ENCODE results near the gene PPT2. TPM values are rescaled to one million over a fixed set of nuclear protein-coding genes. Genes with fewer than 3 reads are reported as not detected.

Gene PPT2
- total RNA-seq, 4 donors from 2014 or later: 13.0 to 26.1 (median 24.1) TPM

DNA sequence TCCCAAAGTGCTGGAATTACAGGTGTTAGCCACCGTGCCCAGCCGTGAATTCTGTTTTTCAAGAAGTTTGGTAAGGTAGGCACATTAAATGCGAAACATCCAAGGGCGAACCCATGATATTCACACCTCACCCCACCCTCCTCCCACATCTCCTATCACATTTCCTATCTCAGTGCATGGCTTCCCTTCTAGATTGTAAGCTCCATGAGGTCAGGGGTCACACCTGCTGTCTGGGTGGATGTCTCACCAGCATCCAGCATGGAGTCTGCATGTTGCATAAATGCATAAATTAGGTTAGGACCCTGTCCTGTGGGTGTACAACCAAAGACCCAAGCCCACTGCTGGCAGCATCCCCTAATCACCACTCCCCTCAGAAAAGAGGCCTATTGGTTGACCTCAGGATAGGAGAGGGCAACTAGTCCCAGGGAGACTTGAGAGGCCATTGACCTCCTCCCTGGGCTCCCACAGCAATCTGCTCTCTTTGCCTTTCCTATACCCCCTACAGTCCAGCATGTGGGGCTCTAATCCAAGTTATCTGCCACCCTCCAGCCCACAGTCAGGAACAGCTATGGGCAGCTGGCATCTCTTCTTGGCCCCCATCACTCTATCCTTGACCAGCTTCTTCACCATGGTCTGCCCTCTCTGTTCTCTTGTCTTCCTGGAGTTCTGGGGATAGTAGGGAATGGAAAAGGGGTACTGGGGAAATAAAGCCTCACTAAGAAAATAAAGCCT, 6.4 kb upstream of the PPT2 start:
- 94 to 95% methylated on average over 4 of the region's 4 CpGs for WGBS, 2 donors
- intact Hi-C loops (cut with DNase I): no loop called here
- H3K27me3 ChIP-seq: no peaks in the 10 kb centered on the region
- H3K4me3 ChIP-seq (replicated peaks in 1 of 3): no peak overlapping the region
- no peak for DNase-seq
- H3K36me3 ChIP-seq: no peaks in the 10 kb centered on the region
- TF ChIP-seq, protein P1, sequence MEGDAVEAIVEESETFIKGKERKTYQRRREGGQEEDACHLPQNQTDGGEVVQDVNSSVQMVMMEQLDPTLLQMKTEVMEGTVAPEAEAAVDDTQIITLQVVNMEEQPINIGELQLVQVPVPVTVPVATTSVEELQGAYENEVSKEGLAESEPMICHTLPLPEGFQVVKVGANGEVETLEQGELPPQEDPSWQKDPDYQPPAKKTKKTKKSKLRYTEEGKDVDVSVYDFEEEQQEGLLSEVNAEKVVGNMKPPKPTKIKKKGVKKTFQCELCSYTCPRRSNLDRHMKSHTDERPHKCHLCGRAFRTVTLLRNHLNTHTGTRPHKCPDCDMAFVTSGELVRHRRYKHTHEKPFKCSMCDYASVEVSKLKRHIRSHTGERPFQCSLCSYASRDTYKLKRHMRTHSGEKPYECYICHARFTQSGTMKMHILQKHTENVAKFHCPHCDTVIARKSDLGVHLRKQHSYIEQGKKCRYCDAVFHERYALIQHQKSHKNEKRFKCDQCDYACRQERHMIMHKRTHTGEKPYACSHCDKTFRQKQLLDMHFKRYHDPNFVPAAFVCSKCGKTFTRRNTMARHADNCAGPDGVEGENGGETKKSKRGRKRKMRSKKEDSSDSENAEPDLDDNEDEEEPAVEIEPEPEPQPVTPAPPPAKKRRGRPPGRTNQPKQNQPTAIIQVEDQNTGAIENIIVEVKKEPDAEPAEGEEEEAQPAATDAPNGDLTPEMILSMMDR (IDR thresholded peaks at IDR 0.05): no peak
- no peak for TF ChIP-seq POLR2A (IDR thresholded peaks at IDR 0.05)
- H3K27ac ChIP-seq: no peak overlapping the region
- H3K4me1 ChIP-seq: peaks cover 6 to 7% of the 10 kb centered on the region in 2 donors
- no peaks in the 10 kb centered on the region for H3K9me3 ChIP-seq

DNA sequence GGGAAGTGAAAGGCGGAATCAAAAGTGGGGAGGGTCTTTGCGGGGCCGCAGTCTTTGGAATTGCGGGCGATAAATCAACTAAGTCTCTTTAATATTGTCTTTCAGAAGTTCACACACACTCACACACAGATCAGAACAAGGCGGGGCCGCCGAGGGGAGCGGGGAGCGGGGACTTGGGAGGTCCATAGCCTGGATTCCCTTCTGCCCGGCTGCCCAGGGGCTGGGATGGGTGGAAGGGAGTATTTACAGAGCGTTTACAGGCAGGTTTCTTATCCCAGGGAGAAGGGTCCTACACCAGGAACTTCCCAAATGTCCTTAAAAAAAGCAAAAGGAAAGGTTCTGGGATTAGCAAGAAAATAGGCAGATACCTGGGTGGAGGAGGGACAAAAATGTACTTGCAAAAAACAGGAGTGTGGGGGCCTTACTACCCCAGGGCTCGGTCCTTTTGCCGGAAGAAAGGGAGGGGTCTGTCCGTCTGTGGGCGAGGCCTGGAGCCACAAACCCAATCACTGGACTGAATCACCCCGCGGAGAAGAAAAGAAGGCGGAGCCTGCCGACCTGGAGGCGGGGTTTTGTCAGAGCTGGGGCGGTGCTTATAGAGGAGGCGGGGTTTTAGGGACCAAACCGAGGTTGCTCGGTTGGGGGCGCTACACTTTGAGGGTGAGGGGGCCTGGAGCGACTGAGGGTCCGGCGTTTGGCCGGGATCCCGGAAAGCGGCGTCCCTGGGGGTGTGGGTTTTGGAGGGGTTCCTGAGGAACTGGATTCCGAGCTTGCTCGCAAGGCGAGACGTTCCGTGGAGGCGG, 5.5 kb upstream of the PPT2 start:
- Histone ChIP-seq H3K27ac (no peak overlapping the region), H3K36me3 (no peaks in the 10 kb centered on the region), H3K27me3 (no peaks in the 10 kb centered on the region), H3K9me3 (no peaks in the 10 kb centered on the region), H3K4me3 (replicated peaks in 1 of 3) (no peak overlapping the region), H3K4me1 (peaks cover 14 to 15% of the 10 kb centered on the region in 2 donors)
- WGBS, 2 donors: 28 to 33% methylated on average over 39 of the region's 39 CpGs
- TF ChIP-seq, protein P1 (IDR thresholded peaks at IDR 0.05): no peak
- no peak for TF ChIP-seq POLR2A (IDR thresholded peaks at IDR 0.05)
- intact Hi-C loops (cut with DNase I): no loop called here
- peak; percentile 30 to 57 for DNase-seq

DNA sequence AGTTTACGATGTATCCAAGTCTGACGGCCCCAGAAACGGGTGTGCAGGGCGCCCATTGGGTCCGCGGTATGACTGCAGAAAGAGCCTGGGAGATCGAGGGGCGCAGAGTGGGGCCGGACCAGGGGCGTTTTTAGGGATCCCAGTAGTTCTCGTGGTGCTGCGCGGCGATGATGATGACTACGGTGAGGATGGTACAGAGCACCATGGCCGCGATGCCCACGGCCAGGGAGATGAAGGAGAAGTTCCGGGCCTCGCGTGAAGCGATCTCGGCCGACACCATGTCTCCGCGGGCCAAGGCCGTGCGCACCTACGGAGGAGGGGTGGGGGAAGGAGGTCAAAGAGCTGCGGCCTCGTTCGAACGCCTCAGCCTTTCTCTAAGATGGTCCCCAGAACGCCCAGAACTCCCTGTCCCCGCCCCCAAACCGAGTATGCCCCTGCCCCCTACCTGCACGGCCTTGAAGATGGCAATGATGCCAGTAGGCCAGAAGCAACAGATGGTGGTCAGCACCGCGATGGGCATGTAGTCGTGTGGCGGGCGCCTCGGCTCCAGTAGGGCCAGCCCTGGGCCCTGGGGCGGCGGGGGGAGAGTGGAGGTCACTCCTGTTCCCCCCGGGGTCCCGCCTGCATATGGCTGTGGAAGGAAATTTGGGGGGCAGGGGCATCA, 4.7 kb upstream of the PPT2 start:
- no peak overlapping the region for H3K27ac ChIP-seq
- 51 to 52% methylated on average over 44 to 47 of the region's 47 CpGs for WGBS, 2 donors
- H3K4me3 ChIP-seq (replicated peaks in 1 of 3): no peak overlapping the region
- H3K4me1 ChIP-seq: peaks cover 15 to 19% of the 10 kb centered on the region in 2 donors
- H3K27me3 ChIP-seq: no peaks in the 10 kb centered on the region
- H3K36me3 ChIP-seq: no peaks in the 10 kb centered on the region
- no peaks in the 10 kb centered on the region for H3K9me3 ChIP-seq
- no peak for TF ChIP-seq POLR2A (IDR thresholded peaks at IDR 0.05)
- TF ChIP-seq, protein P1 (IDR thresholded peaks at IDR 0.05): no peak
- intact Hi-C loops (cut with DNase I): no loop called here
- no peak for DNase-seq

DNA sequence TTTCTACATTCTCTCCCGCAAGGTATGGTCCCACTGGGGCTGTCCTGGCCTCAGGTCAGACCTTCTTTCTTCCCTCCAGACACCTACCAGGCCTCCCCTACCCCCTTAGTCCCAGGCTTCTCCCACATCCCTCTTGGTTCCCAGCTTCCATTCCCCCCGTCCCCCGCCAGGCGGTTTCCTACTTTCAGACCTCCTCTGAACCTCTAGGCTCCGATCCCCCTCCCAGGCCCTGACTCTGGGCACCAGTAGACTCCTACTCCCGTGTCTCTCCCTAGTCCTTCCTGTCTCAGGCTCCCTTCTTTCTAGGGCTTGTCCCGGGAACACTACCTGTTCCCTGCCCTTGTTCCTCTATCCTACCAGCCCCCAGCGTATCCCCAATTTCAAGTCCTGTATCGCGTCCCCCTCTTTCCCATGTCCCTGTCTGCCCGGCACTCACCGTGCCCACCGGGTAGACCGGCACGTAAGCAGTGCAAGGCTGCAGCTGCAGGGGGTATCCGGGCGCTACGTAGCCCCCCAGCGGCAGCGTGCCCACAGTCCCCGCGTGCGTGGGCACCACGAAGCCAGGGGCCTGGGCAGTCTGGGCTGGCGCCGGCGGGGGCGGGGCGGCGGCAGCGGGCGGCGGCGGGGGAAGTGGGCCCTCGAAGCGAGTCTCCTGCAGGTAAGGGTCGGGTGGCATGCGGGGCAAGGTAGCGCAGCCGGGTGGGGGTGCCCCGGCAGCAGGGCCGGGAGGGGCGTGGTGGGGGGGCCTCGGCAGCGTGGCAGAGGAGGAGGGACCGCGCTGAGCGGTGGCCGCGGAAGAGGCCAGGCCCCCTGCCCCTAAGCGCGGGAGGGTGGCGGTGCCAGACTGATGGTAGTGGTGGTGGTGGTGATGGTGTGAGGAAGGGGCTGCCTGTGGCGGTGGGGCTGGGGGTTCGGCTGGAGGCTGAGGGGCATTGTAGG, 3.7 kb upstream of the PPT2 start:
- peaks cover 20 to 25% of the 10 kb centered on the region in 2 donors for H3K4me1 ChIP-seq
- no peaks in the 10 kb centered on the region for H3K36me3 ChIP-seq
- H3K4me3 ChIP-seq (replicated peaks in 1 of 3): no peak overlapping the region
- TF ChIP-seq, protein P1 (IDR thresholded peaks at IDR 0.05): no peak
- no peak for TF ChIP-seq POLR2A (IDR thresholded peaks at IDR 0.05)
- intact Hi-C loops (cut with DNase I): loop anchor here (5.0 to 10.0 kb wide), 2 partner anchors 33 to 105 kb away; no protein-coding TSS in a partner anchor
- 61 to 64% methylated on average over 27 to 31 of the region's 55 CpGs for WGBS, 2 donors
- H3K27me3 ChIP-seq: no peaks in the 10 kb centered on the region
- no peaks in the 10 kb centered on the region for H3K9me3 ChIP-seq
- DNase-seq: no peak
- H3K27ac ChIP-seq: no peak overlapping the region

All from thyroid gland (tissue), 4 donors.